Stimulated activated CD8-positive, alpha-beta memory T cell treated with anti-CD3 and anti-CD28 coated beads, Interleukin-12 subunit alpha, Interleukin-12 subunit beta, amount 100 ng/mL, for 24 hours (primary cell): Measurements from ENCODE around the gene GRAMD1A.

Experiments
- DNase-seq: peaks from one replicate; pipeline ENCODE4 v3.0.0-alpha.2; 2020; ENCODE audit errors: extremely low read depth

GRAMD1A gene

GRCh38 chr19:35052599-35053190, 52.6 kb downstream of the GRAMD1A start:
- DNase-seq, result no peak

DNA sequence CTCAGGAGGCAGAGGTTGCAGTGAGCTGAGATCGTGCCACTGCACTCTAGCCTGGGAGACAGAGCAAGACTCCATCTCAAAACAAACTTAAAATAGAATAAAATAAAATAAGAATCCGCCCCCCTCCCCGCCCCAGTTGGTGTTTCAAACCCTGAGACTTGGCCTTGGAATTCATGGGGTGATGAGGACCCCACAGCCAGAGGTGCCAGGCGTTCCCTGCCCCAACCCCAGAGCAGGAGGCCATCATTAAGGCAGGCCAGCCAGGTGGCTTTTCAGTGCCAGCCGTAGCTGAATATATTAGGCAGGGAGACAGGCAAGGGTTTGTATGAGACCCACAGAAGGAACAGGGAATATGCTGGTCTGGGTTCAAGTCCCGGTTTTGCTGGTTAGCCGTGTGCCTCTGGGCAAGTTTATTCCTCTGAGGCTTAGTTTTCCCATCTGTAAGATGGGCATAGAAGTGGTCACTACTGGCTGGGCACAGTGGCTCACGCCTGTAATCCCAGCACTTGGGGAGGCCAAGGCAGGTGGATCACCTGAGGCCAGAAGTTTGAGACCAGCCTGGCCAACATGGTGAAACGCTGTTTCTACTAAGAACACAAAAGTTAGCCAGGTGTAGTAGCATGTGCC, 53.7 kb downstream of the GRAMD1A start:
- no peak for DNase-seq

GRCh38 chr19:35054626-35055025, 54.5 kb downstream of the GRAMD1A start:
- no peak for DNase-seq

DNA sequence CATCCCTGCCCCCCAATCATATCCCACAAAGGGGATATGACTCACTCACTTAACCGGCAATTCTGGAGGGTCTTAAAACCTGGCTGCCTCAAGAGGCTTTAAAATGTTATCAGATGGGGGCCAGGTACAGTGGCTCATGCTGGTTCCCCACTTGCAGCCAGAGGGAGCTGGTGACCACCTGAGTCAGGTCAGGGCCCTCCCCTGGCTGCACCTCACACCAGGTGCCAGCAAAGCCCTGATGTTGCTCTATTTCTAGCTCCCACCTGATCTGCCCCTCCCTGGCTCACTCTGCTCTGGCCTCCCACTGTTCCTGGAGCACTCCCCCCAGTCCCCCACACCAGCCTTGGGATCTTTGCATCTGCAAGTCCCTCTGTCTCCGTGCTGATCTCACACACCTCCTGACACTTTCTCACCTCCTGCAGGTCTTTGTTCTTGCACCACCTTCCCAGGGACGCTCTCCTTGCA, 55.6 kb downstream of the GRAMD1A start:
- no peak for DNase-seq

- DNase-seq, result no peak
Measured at GRCh38 chr19:35056513-35057063, 56.5 kb downstream of the GRAMD1A start.

DNA sequence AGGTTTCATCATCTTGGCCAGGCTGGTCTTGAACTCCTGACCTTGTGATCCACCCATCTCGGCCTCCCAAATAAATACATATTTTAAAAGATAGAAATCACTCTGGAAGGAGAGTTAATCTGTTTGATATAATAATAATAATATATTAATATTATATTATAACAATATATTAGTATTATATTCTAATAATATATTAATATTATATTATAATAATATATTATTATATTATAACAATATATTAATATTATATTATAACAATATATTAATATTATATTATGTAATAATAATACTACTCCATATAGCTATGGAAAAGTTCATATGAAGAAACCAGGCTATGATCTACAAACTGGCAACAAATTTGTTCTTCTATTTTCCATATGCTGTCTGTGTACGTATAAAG, 58.2 kb downstream of the GRAMD1A start:
- DNase-seq, result no peak

GRCh38 chr19:35059006-35059798, 59.1 kb downstream of the GRAMD1A start:
- no peak for DNase-seq

- no peak for DNase-seq
Measured at GRCh38 chr19:35059799-35060091, 59.6 kb downstream of the GRAMD1A start.

- DNase-seq, result no peak
Measured at GRCh38 chr19:35060160-35060855, 60.2 kb downstream of the GRAMD1A start.

DNA sequence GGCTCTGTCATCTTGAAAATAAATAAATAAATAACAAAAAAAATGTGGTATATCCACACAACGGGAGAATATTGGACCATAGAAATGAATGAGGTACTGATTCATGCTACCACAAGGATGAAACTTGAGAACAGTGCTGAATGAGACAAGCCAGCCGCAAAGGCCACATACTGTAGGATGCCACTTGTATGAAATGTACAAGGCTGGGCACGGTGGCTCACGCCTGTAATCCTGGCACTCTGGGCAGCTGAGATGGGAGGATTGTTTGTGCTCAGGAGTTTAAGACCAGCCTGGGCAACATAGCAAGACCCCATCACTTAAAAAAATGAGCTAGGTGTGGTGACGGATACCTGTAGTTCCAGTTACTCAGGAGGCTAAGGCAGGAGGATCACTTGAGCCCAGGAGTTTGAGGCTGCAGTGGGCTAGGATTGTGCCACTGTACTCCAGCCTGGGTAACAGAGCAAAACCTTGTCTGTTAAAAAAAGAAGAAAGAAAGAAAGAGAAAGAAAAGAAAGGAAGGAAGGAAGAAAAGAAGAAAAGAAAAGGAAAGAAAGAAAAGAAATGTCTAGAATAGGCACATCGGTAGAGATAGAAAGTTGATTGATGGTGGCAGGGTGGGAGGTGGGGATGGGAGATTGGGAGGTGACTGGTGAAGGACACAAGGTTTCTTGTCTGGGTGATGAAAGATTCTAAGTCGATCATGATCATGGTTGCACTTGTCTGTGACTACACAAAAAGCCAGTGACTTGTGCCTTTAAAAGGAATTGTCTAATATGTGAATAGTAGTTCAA, 61.7 kb downstream of the GRAMD1A start:
- no peak for DNase-seq

GRCh38 chr19:35062942-35063341, 62.8 kb downstream of the GRAMD1A start:
- no peak for DNase-seq

GRCh38 chr19:35063940-35064818, 64.1 kb downstream of the GRAMD1A start:
- DNase-seq, result no peak

GRCh38 chr19:35065574-35065973, 65.5 kb downstream of the GRAMD1A start:
- no peak for DNase-seq

DNA sequence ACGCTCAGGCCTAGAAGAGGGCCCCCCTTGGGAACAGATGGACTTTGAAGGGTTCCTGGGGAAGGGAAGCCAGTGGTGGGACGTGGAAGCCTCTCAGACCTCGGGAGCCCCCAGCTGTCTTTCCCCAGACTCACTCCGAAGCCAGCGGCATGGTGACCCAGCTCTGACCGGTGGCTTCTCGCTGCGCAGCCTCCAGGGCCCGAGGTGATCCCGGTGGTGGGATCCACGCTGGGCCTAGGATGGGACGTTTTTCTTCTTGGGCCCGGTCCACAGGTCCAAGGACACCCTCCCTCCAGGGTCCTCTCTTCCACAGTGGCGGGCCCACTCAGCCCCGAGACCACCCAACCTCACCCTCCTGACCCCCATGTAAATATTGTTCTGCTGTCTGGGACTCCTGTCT, 66.0 kb downstream of the GRAMD1A start:
- no peak for DNase-seq

GRCh38 chr19:35066691-35067563, 66.8 kb downstream of the GRAMD1A start:
- peak; percentile 77 for DNase-seq

- no peak for DNase-seq
Measured at GRCh38 chr19:35068941-35069634, 69.0 kb downstream of the GRAMD1A start.

DNA sequence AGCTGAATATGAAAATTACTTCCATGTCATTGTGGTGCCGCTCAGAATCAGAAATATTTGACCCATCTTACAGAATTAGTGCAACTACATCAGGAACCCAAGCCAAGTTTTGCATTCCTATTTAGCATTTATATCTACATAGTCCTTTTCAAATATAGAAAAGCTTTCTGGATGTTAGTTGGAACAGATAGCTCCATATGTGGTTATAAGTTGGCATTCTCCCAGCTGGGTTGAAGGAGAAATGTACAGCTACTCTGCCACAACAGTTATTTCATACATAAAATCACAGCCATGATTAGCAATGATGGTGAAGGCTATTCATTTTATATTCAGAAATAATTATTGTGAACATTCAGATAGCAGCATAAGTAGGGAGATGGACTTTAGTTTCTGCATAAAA, 69.6 kb downstream of the GRAMD1A start:
- no peak for DNase-seq

DNA sequence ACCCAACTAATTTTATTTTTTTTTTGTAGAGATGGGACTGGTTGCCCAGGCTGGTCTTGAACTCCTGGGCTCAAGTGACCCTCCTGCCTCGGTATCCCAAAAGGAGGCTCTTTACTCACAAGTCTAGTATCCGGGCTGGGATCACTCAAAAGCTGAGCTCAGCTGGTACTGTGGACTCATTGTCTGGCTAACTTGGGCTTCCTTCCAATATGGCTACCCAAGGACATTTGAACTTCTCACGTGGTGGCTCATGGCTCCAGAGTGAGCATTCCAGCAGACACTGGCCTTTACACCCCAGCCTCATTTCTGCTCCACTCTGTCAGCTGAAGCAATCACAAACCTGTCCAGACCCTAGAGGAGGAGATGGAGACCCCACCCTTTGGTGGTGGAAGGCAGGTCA, 70.3 kb downstream of the GRAMD1A start:
- no peak for DNase-seq

DNA sequence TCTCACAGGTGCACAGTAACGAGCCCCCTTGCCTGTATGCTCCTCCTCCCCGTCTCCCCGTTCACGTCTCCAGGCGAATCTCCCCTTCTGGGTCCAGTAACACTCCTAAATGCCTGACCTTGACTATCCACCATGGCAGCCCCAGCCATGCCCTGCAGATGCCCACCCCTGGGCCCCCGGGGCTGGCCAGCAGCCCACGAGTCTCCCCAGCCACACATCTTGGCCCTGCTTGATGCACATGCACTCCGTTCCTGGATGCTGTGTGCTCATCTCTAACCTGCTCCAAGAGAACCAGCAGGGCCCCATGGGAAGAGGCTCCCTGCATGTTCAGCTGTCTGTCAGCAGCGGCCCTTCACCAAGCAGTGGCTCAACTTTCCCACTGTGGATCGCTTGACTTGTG, 73.4 kb downstream of the GRAMD1A start:
- no peak for DNase-seq
